Muscle layer of colon (tissue), 2 donors: Measurements from ENCODE around the gene CDKAL1.
"Not testable (repeated sequence)": the region's sequence is repeated elsewhere in the genome, so short reads cannot be mapped to it uniquely, and the experiment has no call there.

Source experiments
- H3K27ac ChIP-seq: one replicate; pipeline ENCODE4 v1.7.0; 2013; ENCODE audit warnings: low read depth, mild to moderate bottlenecking, low read length, moderate library complexity
- H3K27me3 ChIP-seq, 2 donors: one replicate each; pipeline ENCODE4 v1.7.0; 2013; ENCODE audit warnings: low read length in 2 of 2, mild to moderate bottlenecking in 2 of 2; ENCODE audit not compliant: insufficient read depth in 2 of 2, control insufficient read depth in 1 of 2
- H3K36me3 ChIP-seq: one replicate; pipeline ENCODE4 v1.7.0; 2013; ENCODE audit warnings: mild to moderate bottlenecking, low read length; ENCODE audit not compliant: insufficient read depth
- H3K4me1 ChIP-seq: one replicate; pipeline ENCODE4 v1.7.0; 2013; ENCODE audit warnings: mild to moderate bottlenecking, low read length; ENCODE audit not compliant: insufficient read depth
- H3K4me3 ChIP-seq, 2 donors: one replicate each; pipeline ENCODE4 v1.7.0; 2013; ENCODE audit warnings: low read length in 2 of 2, low read depth in 1 of 2, mild to moderate bottlenecking in 1 of 2, moderate library complexity in 1 of 2
- H3K9ac ChIP-seq: one replicate; pipeline ENCODE4 v1.7.0; 2013; ENCODE audit warnings: low read length
- H3K9me3 ChIP-seq: one replicate; pipeline ENCODE4 v1.7.0; 2013; ENCODE audit warnings: mild to moderate bottlenecking, low read length
- donor health status: abdominal sarcoma.
- donor health status: Adenocarcinoma of cecum.

CDKAL1 gene

DNA sequence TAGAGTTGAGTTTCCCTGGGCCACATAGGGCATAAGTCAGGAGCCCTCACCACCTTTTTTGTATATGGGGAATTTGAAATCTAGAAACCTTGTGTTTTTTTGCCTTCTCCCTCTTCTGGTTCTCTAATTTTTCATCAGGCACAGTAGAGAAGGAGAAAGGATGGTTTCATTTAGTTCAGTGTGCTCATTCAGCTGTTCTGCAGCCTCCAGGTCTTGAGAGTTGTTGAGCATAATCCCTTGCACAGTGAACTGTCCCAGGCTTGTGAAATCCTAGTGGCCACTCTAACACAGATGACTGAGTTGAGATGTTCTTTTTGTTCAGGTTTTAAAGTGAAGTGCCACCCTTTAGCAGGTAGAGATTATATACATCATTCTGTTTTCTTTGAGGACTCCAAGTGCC lies 183.5 kb downstream of the CDKAL1 start:
- no peak overlapping the region for H3K9ac ChIP-seq
- H3K4me1 ChIP-seq: no peaks in the 10 kb centered on the region
- no peaks in the 10 kb centered on the region for H3K36me3 ChIP-seq
- no peaks in the 10 kb centered on the region for H3K9me3 ChIP-seq
- H3K27me3 ChIP-seq: no peaks in the 10 kb centered on the region
- no peak overlapping the region for H3K4me3 ChIP-seq
- no peak overlapping the region for H3K27ac ChIP-seq

DNA sequence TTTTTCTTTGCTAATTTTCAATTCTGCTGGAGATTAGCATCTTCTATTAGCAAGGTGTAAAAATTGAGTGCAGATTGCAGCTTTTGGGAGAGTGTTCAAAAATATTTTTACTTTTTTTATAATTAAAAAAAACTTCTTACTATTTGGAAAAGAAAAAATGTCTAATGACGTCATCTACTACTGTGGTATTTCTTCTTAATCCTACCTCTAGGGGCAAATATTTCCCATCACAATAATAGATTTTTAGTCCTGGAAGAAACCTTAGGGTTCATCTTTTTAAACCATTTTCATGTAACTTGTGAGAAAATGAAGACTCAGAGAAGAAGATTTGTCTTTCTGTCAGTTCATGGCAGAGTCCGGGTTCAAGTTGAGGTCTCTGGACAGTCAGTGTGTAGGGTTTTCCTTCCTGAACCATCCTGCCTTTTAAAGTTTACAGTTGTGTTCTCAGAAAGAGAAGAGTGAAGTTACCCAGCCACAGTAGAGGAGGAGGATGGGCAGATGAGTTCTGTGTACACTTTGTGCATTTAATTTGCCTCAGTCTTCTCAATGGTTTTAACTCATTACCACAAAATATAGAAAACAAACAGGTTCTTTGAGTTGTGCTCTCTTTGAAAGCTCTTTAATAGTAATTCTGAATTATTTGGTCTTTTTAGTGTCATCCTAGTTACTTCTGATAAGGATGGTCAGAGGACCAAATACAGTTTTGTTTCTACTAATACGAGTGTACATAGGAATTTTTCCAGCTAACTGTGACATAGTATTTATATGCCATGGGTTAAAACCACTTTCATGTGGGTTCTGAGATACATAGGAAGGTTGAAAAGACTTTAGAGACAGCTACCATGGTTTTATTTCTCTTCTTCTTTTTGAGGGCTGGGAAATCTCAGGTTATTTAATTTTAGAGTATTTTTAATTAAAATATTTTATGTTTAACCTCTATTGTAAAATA lies 184.7 kb downstream of the CDKAL1 start:
- Histone ChIP-seq H3K9ac (no peak overlapping the region), H3K27ac (no peak overlapping the region), H3K36me3 (no peaks in the 10 kb centered on the region), H3K27me3 (no peaks in the 10 kb centered on the region), H3K4me3 (no peak overlapping the region), H3K9me3 (no peaks in the 10 kb centered on the region), H3K4me1 (no peaks in the 10 kb centered on the region)

DNA sequence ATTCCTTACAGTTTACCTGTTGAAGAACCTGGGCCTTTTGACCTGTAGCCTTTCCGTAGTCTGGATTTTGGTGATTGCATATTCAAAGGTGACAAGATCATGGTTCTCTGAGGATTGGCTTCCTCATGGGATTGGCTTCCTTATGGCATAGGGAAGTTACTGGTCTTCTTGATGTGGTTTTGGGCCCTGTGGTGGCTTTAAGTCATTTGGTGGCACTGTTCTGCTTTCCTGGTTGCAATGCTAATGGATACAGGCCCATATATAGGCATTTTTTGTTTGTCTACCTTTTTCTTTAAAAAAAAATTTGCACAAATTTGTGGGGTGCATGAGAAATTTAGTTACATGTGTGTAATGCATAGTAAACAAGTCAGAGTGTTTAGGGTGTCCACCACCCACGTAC lies 185.7 kb downstream of the CDKAL1 start:
- no peak overlapping the region for H3K9ac ChIP-seq
- H3K4me3 ChIP-seq: no peak overlapping the region
- no peaks in the 10 kb centered on the region for H3K9me3 ChIP-seq
- no peaks in the 10 kb centered on the region for H3K27me3 ChIP-seq
- H3K27ac ChIP-seq: no peak overlapping the region
- H3K4me1 ChIP-seq: no peaks in the 10 kb centered on the region
- no peaks in the 10 kb centered on the region for H3K36me3 ChIP-seq

DNA sequence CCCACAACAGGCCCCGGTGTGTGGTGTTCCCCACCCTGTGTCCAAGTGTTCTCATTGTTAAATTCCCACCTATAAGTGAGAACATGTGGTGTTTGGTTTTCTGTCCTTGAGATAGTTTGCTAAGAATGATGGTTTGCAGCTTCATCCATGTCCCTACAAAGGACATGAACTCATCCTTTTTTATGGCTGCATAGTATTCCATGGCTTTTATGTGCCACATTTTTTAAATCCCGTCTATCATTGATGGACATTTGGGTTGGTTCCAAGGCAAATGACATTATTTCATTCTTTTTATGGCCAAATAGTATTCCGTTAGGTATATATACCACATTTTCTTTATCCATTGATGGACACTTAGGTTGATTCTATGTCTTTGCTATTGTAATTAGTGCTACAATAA lies 186.9 kb downstream of the CDKAL1 start:
- not testable (repeated sequence) for H3K9ac ChIP-seq, H3K27me3 ChIP-seq, H3K36me3 ChIP-seq, H3K9me3 ChIP-seq, H3K4me1 ChIP-seq, H3K27ac ChIP-seq, H3K4me3 ChIP-seq

DNA sequence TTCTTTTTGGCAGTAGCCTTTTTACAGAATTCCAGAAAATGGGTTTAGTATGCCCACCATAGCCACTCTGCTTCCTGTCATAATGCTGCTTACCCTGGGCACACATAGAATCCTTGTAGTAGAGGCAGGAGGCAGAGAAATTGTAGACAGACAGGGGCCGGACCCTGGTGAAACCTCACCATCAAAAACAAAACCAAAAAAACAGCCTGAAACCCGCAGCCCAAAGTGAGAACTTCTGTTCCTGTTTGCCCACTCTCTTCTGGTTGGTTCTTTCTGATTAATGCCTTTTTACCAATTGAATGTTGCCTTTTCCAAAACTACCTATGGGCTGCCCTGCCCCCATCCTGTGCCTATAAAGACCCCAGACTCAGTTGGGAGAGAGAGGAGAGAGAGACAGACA lies 188.2 kb downstream of the CDKAL1 start:
- no peaks in the 10 kb centered on the region for H3K4me1 ChIP-seq
- no peak overlapping the region for H3K27ac ChIP-seq
- H3K27me3 ChIP-seq: no peaks in the 10 kb centered on the region
- H3K9me3 ChIP-seq: no peaks in the 10 kb centered on the region
- H3K36me3 ChIP-seq: no peaks in the 10 kb centered on the region
- H3K9ac ChIP-seq: no peak overlapping the region
- no peak overlapping the region for H3K4me3 ChIP-seq

DNA sequence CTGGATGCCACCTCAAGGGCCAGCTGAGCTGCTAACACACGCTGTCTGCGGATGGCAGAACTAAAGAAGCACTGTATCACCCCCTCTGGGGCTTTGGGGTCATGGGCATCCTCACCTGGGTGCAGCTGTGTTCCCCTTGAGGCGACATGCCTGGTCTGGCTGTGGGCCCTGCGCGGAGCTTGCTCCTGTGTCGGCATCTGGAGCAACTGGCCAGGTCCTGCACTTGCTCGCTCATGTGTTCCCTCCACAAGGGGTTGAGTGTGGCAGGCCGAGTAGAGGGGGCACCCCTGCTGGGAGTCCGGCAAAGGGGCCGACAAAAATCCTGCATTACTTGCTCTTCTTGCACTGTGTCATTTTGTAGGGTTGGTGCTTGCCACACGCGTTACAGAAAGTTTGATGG lies 189.0 kb downstream of the CDKAL1 start:
- no peaks in the 10 kb centered on the region for H3K4me1 ChIP-seq
- H3K9ac ChIP-seq: no peak overlapping the region
- no peaks in the 10 kb centered on the region for H3K9me3 ChIP-seq
- H3K27ac ChIP-seq: no peak overlapping the region
- no peak overlapping the region for H3K4me3 ChIP-seq
- no peaks in the 10 kb centered on the region for H3K27me3 ChIP-seq
- H3K36me3 ChIP-seq: no peaks in the 10 kb centered on the region

DNA sequence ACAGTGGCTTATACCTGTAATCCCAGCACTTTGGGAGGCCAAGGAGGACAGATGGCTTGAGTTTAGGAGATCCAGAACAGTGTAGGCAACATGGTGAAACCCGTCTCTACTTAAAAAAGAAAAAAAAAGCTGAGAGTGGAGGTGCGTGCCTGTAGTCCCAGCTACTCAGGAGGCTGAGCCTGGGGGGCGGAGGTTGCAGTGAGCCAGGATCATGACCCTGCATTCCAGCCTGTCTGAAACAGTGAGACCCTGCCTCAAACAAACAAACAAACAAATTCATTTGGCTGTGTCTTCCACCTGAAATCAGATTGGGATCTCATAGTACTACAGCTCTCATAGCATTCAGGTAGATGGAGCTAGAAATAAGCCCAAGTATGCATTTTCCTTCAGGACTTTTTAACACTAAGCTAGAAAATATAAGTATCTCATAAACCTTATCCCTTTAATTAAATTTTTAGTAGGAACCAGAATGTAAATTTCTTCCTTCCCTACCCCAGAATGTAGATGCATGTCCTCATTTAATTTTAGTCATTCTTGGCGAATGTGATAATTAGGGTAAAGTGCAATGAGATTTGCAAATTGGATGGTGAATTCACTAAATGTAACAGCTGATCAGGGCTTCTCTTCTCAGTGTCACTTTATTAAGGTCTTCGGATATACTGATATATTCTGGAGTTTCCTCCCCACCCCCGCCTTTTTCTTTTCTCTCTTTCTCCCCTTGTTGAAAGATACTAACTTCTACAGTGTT lies 190.4 kb downstream of the CDKAL1 start:
- Histone ChIP-seq H3K27ac (no peak overlapping the region), H3K4me1 (no peaks in the 10 kb centered on the region), H3K9me3 (no peaks in the 10 kb centered on the region), H3K36me3 (no peaks in the 10 kb centered on the region), H3K27me3 (no peaks in the 10 kb centered on the region), H3K4me3 (no peak overlapping the region), H3K9ac (no peak overlapping the region)

DNA sequence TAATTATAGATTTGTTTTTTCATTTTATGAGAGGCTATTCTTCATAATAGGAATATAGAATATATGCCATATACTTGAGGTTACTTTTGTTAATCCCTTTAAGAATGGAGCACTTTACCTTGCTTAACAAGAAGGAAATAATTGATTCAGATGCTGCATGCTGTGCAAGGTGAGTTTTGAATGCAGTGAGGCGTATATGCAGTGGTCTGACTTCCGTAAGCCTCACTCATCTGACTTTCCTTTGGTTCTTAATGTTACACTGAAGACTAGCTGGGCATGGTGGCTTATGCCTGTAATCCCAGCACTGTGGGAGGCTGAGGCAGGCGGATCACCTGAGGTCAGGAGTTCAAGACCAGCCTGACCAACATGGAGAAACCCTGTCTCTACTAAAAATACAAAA lies 191.0 kb downstream of the CDKAL1 start:
- H3K27ac ChIP-seq, H3K9ac ChIP-seq, H3K36me3 ChIP-seq: not testable (repeated sequence)

DNA sequence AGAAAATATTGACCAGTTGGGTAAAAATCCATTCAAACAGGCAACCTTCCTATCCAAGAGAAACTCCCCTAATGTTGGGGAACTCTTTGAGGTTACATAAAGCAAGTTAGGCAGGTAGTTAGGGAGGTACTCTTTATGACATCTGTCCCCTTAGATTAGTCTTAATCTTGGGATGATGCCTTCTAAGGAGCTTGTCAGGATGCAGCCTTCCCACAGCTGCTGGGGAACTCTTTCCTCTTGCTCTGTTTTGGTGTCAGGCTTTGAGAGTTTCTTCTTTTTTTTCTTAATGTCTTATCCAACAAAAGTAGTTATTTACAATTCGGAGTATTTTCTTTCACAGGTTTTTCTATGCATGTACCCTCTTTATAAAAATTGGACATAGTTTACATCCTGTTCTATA lies 194.8 kb downstream of the CDKAL1 start:
- H3K4me1 ChIP-seq: no peaks in the 10 kb centered on the region
- H3K9me3 ChIP-seq: no peaks in the 10 kb centered on the region
- no peaks in the 10 kb centered on the region for H3K27me3 ChIP-seq
- H3K9ac ChIP-seq: no peak overlapping the region
- H3K36me3 ChIP-seq: no peaks in the 10 kb centered on the region
- no peak overlapping the region for H3K27ac ChIP-seq
- H3K4me3 ChIP-seq: no peak overlapping the region

More for the DNA sequence above, 191.0 kb downstream of the CDKAL1 start:
- H3K9me3 ChIP-seq, H3K4me1 ChIP-seq, H3K27me3 ChIP-seq, H3K4me3 ChIP-seq: not testable (repeated sequence)

DNA sequence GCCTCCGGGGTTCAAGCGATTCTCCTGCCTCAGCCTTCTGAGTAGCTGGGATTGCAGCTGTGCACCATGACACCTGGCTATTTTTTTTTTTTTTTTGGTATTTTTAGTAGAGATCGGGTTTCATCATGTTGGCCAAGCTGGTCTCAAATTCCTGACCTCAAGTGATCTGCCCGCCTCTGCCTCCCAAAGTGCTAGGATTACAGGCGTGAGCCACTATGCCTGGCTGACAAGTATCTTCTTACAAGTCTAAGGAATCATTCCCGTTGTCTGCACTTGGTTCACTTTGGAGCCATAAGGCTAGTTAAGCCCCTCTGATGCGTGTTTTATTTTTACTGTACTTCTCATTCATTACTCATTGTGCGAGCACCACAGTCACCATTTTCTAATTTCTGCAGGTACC lies 198.1 kb downstream of the CDKAL1 start:
- not testable (repeated sequence) for H3K36me3 ChIP-seq, H3K9ac ChIP-seq, H3K4me1 ChIP-seq, H3K9me3 ChIP-seq, H3K27ac ChIP-seq, H3K4me3 ChIP-seq, H3K27me3 ChIP-seq

DNA sequence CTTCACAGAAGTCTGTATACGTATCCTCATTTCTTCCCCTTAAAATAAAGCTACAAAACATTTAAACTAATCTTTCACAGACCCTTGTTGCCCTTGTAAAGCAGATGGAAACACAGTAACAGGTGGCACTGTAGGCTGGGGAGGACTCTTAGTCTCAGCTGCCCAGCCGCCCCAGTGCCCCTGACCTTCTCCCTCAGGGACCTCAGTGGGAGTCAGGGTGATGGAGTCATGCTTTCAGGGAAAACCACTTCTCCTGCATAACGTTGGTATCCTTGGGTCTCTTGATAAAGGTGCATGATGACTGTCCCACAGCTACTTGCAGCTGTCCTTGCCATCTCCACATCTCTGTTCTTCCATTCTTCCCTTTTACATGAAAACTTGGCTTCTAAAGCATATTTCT lies 198.6 kb downstream of the CDKAL1 start:
- H3K27ac ChIP-seq: no peak overlapping the region
- H3K4me1 ChIP-seq: no peaks in the 10 kb centered on the region
- no peak overlapping the region for H3K4me3 ChIP-seq
- H3K36me3 ChIP-seq: no peaks in the 10 kb centered on the region
- no peaks in the 10 kb centered on the region for H3K9me3 ChIP-seq
- no peak overlapping the region for H3K9ac ChIP-seq
- H3K27me3 ChIP-seq: no peaks in the 10 kb centered on the region
